ENCODE measurements around the gene SLC6A11.

- TF ChIP-seq CTCF (IDR thresholded peaks at IDR 0.05 in 4 of 5, conservative IDR thresholded peaks at IDR 0.05 in 1 of 5), result no peak
- no peak for TF ChIP-seq POLR2A (IDR thresholded peaks at IDR 0.05)
Measured at GRCh38 chr3:10852066-10852808, 36.2 kb downstream of the SLC6A11 start.

All from gastrocnemius medialis (tissue), 4 donors.